ENCODE results near the gene EIF3K.
"Not testable (repeated sequence)": the region's sequence is repeated elsewhere in the genome, so short reads cannot be mapped to it uniquely, and the experiment has no call there.

Gene EIF3K

GRCh38 chr19:38618590-38619360 lies at the start of gene EIF3K:
Gene EIF3K, plus strand, starts transcription at chr19:38619188. Its CDS starts 81 bp downstream, at chr19:38619269.
- peak; percentile 98 for DNase-seq (ENCODE audit: low read depth)

GRCh38 chr19:38569368-38569983 lies 49.5 kb upstream of the EIF3K start:
- no peak for DNase-seq (ENCODE audit: low read depth)

DNA sequence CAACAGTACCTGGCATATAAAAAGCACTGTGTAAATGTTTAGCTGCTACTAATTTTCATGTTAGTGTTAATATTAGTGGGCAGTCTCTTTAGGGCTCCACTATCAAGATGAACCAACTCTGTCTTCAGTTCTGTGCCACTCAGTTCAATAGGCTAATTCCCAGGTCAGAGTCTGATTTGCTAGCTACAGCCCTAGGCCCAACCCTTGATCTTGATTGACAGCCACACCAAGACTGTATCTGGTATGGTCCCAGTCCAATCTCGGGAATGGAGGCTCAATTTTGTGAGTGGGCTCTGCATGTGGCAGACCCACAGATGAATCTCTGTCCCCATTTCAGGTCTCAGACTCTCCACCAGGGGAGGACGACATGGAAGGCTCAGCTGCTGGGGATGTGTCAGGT lies 47.3 kb upstream of the EIF3K start:
- no peak for DNase-seq (ENCODE audit: low read depth)

- no peak for DNase-seq (ENCODE audit: low read depth)
These were observed 41.2 kb upstream of the EIF3K start for GRCh38 chr19:38577826-38578225.

GRCh38 chr19:38579304-38579703 lies 39.7 kb upstream of the EIF3K start:
- not testable (repeated sequence) for DNase-seq (ENCODE audit: low read depth)

DNA sequence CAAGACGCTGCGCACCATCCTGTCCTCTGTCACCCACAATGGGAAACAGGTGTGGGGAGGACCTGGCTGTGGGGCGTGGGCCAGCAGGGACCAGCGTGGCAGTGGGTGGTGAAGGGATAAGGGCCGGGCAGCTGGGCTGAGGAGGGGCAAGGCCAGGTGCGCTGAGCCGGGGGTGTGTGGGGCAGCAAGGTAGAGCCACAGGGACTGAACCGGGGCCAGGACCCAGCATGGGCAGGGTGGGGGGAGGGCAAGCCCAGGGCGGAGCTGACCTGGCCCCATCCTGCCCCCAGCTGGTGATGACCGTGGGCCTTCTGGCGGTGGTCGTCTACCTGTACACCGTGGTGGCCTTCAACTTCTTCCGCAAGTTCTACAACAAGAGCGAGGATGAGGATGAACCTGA lies 38.9 kb upstream of the EIF3K start:
- no peak for DNase-seq (ENCODE audit: low read depth)

DNA sequence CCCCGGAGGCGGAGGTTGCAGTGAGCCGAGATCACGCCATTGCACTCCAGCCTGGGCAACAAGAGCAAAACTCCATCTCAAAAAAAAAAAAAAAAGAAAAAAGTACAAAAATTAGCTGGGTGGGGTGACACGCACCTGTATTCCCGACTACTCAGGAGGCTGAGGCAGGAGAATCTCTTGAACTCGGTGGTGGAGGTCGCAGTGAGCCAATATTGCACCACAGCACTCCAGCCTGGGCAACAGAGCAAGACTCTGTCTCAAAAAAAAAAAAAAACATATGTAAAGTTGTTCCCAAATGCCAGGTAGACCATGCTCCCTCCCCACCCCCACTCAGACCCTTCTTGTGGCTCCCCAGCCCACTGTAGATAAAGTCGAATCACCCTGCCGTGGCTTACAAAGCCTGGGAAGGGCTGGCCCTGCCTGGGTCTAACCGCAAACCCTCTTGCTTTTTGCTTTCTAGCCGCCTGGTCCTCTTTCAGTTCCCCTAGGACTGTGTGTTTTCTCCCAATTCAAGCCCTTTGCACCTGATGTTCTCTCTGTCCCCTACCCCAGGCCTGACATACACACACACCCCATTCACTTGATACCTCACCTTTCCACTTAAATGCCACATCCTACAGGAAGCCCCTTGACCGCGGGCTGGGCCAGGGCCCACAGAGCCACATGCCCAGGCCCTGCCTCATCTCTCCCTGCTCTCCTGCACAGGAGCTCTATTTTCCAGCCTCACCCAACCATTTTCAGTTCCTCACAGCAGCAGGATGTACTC lies 35.6 kb upstream of the EIF3K start:
- no peak for DNase-seq (ENCODE audit: low read depth)

- DNase-seq (ENCODE audit: low read depth): no peak
These were observed 35.0 kb upstream of the EIF3K start for GRCh38 chr19:38583985-38584305.

DNA sequence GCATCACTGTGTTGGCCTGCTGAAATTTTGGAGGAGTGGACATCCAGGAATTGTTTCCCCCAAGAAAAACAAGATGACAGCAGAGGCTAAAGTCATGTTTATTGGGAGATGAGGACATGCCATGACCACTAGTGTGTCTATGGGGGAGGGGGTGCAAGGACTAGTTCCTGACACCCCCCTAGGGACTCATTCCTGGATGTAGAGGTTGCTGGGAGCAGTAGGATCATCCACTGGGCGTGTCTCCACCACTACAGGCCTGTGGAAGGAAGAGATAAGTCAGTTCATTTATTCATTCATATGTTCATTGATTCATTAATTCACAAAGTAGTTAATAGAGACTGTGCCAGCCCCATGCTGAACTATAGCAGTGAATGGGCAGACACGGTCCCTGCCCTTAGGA lies 31.4 kb upstream of the EIF3K start:
- no peak for DNase-seq (ENCODE audit: low read depth)

DNA sequence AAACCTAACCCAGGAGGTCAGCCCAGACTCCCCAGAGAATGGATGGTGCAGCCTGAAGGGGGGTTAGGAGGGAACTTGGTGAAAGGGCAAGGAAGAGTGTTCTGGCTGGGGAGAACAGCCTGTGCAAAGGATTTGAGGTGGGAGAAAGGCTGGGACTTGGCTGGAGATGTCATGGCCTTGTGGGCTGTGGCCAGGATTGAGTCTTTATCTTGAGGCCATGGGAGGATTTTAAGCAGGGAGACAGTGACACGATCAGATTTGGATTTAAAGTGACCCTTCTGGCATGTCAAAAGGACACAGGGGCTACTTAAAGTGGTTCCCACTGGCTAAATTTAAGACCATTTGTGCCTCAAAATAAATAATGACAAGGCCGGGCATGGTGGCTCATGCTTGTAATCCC lies 30.9 kb upstream of the EIF3K start:
- no peak for DNase-seq (ENCODE audit: low read depth)

DNA sequence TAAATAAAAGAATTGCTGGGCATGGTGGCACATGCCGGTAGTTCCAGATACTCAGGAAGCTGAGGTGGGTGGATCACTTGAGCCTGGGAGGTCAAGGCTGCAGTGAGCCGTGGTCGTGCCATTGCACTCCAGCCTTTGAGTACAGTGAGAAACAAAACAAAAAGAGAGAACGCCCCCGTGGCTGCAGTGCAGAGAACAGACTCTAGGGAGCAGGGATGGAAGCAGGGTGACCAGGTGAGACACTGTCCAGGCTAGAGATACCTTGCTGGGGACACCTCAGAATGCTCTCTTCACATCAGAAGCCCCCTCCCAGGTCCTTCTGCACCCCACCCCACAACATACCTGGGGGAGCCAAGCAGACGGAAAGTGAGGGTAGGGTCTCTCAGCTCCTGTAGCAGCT lies 26.0 kb upstream of the EIF3K start:
- no peak for DNase-seq (ENCODE audit: low read depth)

- DNase-seq (ENCODE audit: low read depth): no peak
These were observed 22.7 kb upstream of the EIF3K start for GRCh38 chr19:38596057-38596981.

DNA sequence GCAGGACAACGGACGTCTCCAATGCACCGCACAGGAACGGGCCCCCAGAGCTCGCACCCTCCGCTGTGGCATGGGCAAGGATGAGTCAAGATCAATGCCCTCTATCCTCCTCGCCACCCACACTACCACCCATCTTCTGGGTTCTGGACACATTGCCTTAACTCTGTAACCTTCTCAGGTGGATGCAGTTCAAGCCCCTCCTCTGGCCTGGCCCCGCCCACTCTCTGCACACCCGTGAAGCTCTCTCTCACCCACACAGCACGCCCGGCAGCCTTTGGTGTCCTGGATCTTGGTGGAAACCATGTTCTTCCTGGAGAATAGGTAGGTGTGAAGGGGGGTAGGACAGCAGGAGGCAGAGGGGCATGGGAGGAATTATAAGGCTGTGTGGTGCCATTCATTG lies 21.9 kb upstream of the EIF3K start:
- DNase-seq (ENCODE audit: low read depth): no peak

- DNase-seq (ENCODE audit: low read depth): no peak
These were observed 19.3 kb upstream of the EIF3K start for GRCh38 chr19:38599722-38600121.

DNA sequence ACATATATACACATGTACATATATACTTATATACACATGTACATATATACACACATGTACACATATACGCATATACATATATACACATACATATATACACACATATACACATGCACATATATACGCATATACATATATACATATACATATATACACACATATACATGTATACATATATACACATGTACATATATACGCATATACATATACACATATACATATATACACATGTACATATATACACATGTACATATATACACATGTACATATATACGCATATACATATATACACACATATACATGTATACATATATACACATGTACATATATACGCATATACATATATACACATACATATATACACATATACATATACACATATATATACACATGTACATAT lies 16.1 kb upstream of the EIF3K start:
- DNase-seq (ENCODE audit: low read depth): not testable (repeated sequence)

DNA sequence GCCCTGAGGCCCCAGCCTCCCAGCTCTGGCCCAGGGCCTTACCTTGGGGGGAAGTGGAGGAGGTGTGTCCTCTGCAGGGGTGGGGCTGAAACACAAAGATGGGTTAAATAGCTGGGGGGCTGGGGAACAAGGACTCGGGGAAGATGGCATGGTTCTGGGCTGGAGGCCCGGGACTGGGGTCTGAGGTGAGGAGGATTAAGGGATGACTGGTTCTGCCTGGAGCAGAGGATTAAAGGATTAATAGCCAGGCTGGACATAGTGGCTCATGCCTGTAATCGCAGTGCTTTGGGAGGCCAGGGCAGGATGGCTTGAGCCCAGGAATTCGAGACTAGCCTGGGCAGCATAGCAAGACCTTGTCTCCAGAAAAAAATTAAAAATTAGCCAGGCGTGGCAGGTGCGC lies 12.9 kb upstream of the EIF3K start:
- no peak for DNase-seq (ENCODE audit: low read depth)

- no peak for DNase-seq (ENCODE audit: low read depth)
These were observed 4.7 kb upstream of the EIF3K start for GRCh38 chr19:38614289-38614688.

DNA sequence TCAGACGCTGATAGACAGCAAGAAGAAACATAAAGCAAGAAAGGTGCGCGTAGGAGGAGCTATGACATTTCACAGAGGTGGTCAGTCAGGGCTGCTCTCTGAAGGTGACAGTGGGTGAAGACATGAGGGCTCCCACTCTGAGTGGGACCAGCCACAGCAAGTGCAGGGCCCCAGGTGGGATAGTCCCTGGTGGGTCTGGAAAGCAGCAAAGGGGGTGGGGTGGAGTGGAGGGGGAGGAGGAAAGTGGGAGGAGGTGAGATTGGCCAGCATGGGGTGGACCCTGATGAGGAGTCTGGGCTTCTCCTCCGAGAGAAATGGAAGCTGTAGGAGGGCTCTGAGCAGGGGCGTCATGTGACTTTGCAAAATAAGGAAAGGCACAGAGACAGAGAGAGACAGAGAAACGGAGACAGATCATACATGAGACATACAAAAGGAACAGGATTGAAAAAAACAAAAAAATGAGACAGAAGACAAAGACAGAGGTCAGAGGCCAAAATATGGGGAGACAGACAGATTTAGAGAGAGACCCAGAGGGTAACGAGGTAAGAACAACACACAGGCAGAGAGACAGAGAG lies 3.9 kb upstream of the EIF3K start:
- no peak for DNase-seq (ENCODE audit: low read depth)

- DNase-seq (ENCODE audit: low read depth): no peak
These were observed 2.7 kb upstream of the EIF3K start for GRCh38 chr19:38616265-38616664.

GRCh38 chr19:38617283-38617763 lies 1.7 kb upstream of the EIF3K start:
- DNase-seq (ENCODE audit: low read depth): no peak

DNA sequence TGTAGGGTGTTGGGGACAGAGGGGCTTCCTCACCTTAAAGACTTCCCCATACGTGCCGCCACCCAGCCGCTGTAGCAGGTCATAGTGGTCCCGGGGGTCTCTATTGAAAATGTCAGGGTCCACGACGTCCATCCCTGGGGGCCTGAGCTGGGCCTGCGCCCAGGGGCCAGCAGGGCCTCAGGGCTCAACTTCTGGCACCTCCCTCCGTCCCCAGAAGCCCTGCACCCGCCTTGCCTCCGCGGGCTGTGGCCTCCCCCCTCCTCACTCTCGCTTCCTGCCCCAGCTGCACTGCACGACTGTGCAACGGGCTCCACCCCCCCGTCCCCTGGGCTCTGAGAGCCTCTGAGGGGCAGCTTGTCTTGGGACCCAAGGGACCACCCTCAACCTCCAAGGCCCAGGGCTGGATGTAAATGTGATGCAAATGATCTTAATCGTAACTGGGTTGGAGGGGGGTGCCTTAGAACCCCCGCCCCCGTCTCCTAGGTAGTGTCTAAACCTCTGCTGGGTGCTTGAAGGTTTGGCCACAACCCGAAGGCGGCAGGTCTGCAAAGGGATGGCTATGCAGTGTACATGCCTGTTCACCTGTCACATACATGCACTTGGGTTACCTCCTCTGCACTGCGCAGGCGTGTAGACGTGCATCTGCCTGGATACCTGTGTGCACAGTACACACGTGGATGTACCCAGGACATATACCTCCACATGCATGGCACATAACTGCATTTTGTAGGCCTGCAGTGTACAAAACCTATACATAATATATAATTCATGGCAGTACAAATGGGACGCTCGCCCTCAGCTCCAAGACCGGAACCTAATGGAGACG lies 1.0 kb upstream of the EIF3K start, which contains the start of gene MAP4K1:
Gene MAP4K1 (minus strand): TSS at position 190 of the 826 bp plus-strand sequence. CDS start 58 bp downstream, at position 132.
- no peak for DNase-seq (ENCODE audit: low read depth)
